Keratinocyte (primary cell): ENCODE results near the gene LRRC4. TPM values are rescaled to one million over a fixed set of nuclear protein-coding genes. Genes with fewer than 3 reads are reported as not detected.

Experiments
- DNase-seq: peaks from one replicate; pipeline ENCODE4 v3.0.0-alpha.2; 2011; ENCODE audit warnings: low read depth, missing footprints, low spot score
- FAIRE-seq: peaks from 2 replicates; lab custom pipeline; 2011; peaks lifted over from hg19 to GRCh38; lab: Jason Lieb, UNC
- H2AFZ ChIP-seq: 2 replicates; pipeline ENCODE4 v1.6.0; 2012; ENCODE audit warnings: low read length, control low read depth, inconsistent platforms; ENCODE audit not compliant: control insufficient read depth
- H3K27ac ChIP-seq: 2 replicates; pipeline ENCODE4 v1.5.1; 2011; ENCODE audit warnings: low read length; ENCODE audit not compliant: control insufficient read depth, insufficient read depth
- H3K27me3 ChIP-seq: 3 replicates; pipeline ENCODE4 v1.6.0; 2011; ENCODE audit warnings: low read length; ENCODE audit not compliant: control insufficient read depth, insufficient read depth; ENCODE audit errors: extremely low read depth
- H3K36me3 ChIP-seq, 2 experiments: 2 replicates in 1 of 2; 3 replicates in 1 of 2; pipeline ENCODE4 v1.5.1; 2011; ENCODE audit warnings: low read length in 2 of 2, mild to moderate bottlenecking in 1 of 2; ENCODE audit not compliant: control insufficient read depth in 2 of 2, insufficient read depth in 2 of 2; ENCODE audit errors: extremely low read depth in 1 of 2
- H3K4me1 ChIP-seq: 3 replicates; pipeline ENCODE4 v1.5.1; 2011; ENCODE audit warnings: low read length; ENCODE audit not compliant: control insufficient read depth, insufficient read depth; ENCODE audit errors: extremely low read depth
- H3K4me2 ChIP-seq: 3 replicates; pipeline ENCODE4 v1.6.0; 2011; ENCODE audit warnings: low read depth, low read length; ENCODE audit not compliant: control insufficient read depth, insufficient read depth; ENCODE audit errors: extremely low read depth
- H3K4me3 ChIP-seq, 3 experiments: fragments of 200-600 bp in 1 of 3; sonication (generic) in 1 of 3; 2 replicates in 2 of 3; 3 replicates in 1 of 3; pipeline ENCODE4 v1.5.1; 2011 to 2016; ENCODE audit warnings: low read length in 3 of 3, mild to moderate bottlenecking in 3 of 3, control low read depth in 2 of 3, inconsistent platforms in 1 of 3, low read depth in 1 of 3, mixed read lengths in 1 of 3, mixed run types in 1 of 3, moderate library complexity in 1 of 3; ENCODE audit not compliant: control insufficient read depth in 2 of 3, insufficient read depth in 2 of 3; ENCODE audit errors: extremely low read depth in 1 of 3
- H3K79me2 ChIP-seq: 2 replicates; pipeline ENCODE4 v1.6.0; 2012; ENCODE audit warnings: low read length; ENCODE audit not compliant: control insufficient read depth, insufficient read depth
- H3K9ac ChIP-seq: 3 replicates; pipeline ENCODE4 v1.6.0; 2011; ENCODE audit warnings: low read length; ENCODE audit not compliant: control insufficient read depth, insufficient read depth; ENCODE audit errors: extremely low read depth
- H3K9me1 ChIP-seq: 3 replicates; pipeline ENCODE4 v1.6.0; 2011; ENCODE audit warnings: low read length; ENCODE audit not compliant: control insufficient read depth, insufficient read depth; ENCODE audit errors: extremely low read depth
- H3K9me3 ChIP-seq: 2 replicates; pipeline ENCODE4 v1.5.1; 2012; ENCODE audit warnings: low read depth, low read length; ENCODE audit not compliant: control insufficient read depth
- H4K20me1 ChIP-seq: 3 replicates; pipeline ENCODE4 v1.6.0; 2011; ENCODE audit warnings: low read length; ENCODE audit not compliant: control insufficient read depth, insufficient read depth; ENCODE audit errors: extremely low read depth
- CTCF ChIP-seq, 3 experiments: IDR thresholded peaks in 1 of 3; conservative IDR thresholded peaks in 1 of 3; optimal IDR thresholded peaks in 1 of 3; 2 replicates in 2 of 3; 3 replicates in 1 of 3; pipeline versions ENCODE3 to v1.5.1; 2011; ENCODE audit warnings: low read length in 3 of 3, mild to moderate bottlenecking in 3 of 3, moderate library complexity in 2 of 3, control low read depth in 1 of 3, inconsistent platforms in 1 of 3; ENCODE audit not compliant: insufficient read depth in 2 of 3; ENCODE audit errors: extremely low read depth in 1 of 3
- EZH2 ChIP-seq: IDR thresholded peaks from one replicate; pipeline ENCODE4 v1.6.1; 2012; ENCODE audit warnings: inconsistent platforms, mild to moderate bottlenecking, low read length, moderate library complexity
- dilution Hi-C: fragments of 300-500 bp; cut with MboI; formaldehyde crosslinking; loops from one replicate; pipeline ENCODE4 v1.7.0; 2020; ENCODE audit warnings: low sequenced_read_pairs; ENCODE audit not compliant: extremely low pct_ligation_motif_present
- polyA plus RNA-seq, 5 experiments: library from polyadenylated mRNA; depleted of rRNA in 3 of 5; stranded (reverse) in 3 of 5; stranded (forward) in 1 of 5; unstranded in 1 of 5; fragments of >200 nt; gene quantifications; 1 replicate in 1 of 5; 2 replicates in 3 of 5; 3 replicates in 1 of 5; pipeline versions ENCODE4 v1.2.1 to v1.2.3, GENCODE V29; 2011 to 2012; ENCODE audit warnings: missing spikeins in 2 of 5, low read depth in 1 of 5, low replicate concordance in 1 of 5

The LRRC4 gene
- polyA plus RNA-seq, 1 donor (not counting 4 experiments of a cell fraction or from before 2014, with no cell fraction given), result 0.07 TPM

GRCh38 chr7:127983804-127984332 is 47.4 kb downstream of the LRRC4 start:
- H3K4me1 ChIP-seq, result no peaks in the 10 kb centered on the region
- no peak overlapping the region for H2AFZ ChIP-seq
- peaks cover 2% of the 10 kb centered on the region for H4K20me1 ChIP-seq
- no peak overlapping the region for H3K27ac ChIP-seq
- H3K4me2 ChIP-seq, result no peak overlapping the region
- no peak for FAIRE-seq
- peaks cover 0 to 2% of the 10 kb centered on the region in 2 experiments for H3K36me3 ChIP-seq
- TF ChIP-seq CTCF (optimal IDR thresholded peaks at IDR 0.05 in 1 of 3, IDR thresholded peaks at IDR 0.05 in 1 of 3, conservative IDR thresholded peaks at IDR 0.05 in 1 of 3; ENCODE audit: extremely low read depth in 1 of 3, insufficient read depth in 2 of 3, low read length in 3 of 3), result no peak
- no peak for TF ChIP-seq EZH2
- H3K9me3 ChIP-seq, result no peaks in the 10 kb centered on the region
- H3K9ac ChIP-seq, result no peak overlapping the region
- peaks cover 2% of the 10 kb centered on the region for H3K79me2 ChIP-seq
- dilution Hi-C loops, result no loop called here
- no peaks in the 10 kb centered on the region for H3K27me3 ChIP-seq
- H3K4me3 ChIP-seq, result no peak overlapping the region
- no peak for DNase-seq
- no peaks in the 10 kb centered on the region for H3K9me1 ChIP-seq

GRCh38 chr7:127981965-127982364 is 49.3 kb downstream of the LRRC4 start:
- Histone ChIP-seq H3K9me1 (no peaks in the 10 kb centered on the region), H3K79me2 (peaks cover 2% of the 10 kb centered on the region), H3K4me2 (no peak overlapping the region), H4K20me1 (no peaks in the 10 kb centered on the region), H3K27me3 (no peaks in the 10 kb centered on the region), H3K36me3 (peaks cover 0 to 3% of the 10 kb centered on the region in 2 experiments), H3K9me3 (peaks cover 2% of the 10 kb centered on the region), H3K9ac (no peak overlapping the region), H3K4me1 (no peaks in the 10 kb centered on the region), H3K4me3 (no peak overlapping the region), H2AFZ (no peak overlapping the region), H3K27ac (no peak overlapping the region)
- DNase-seq (no peak), FAIRE-seq (no peak)
- dilution Hi-C loops, result no loop called here
- TF ChIP-seq CTCF (optimal IDR thresholded peaks at IDR 0.05 in 1 of 3, IDR thresholded peaks at IDR 0.05 in 1 of 3, conservative IDR thresholded peaks at IDR 0.05 in 1 of 3; ENCODE audit: extremely low read depth in 1 of 3, insufficient read depth in 2 of 3, low read length in 3 of 3), result no peak
- TF ChIP-seq EZH2, result no peak
